ENCODE measurements around the gene RIMOC1.

RIMOC1 gene

DNA sequence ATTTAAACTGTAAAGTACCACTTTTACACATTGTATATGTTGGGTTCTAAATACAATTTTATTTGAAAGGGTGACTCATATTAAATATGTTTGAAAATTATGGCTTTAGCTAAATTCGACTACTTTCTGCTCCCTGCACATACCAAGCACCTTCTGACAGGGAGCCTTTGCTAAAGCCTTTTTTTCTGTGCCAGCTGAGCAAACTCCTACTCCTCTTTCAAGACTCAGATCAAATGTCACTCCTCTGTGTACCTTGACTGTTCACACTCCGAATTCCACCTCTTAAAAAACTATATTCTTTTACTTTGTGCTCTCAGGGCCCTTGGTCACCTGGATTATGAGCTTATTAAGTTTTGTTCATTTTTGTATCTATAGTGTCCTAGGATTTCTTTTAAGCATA is 27.5 kb upstream of the RIMOC1 start:
- H3K4me3 Mint-ChIP-seq = no peak overlapping the region
- CTCF ChIA-PET = interaction anchor here (1.0 to 1.5 kb wide), 3 partner anchors 9 to 181 kb away, joined by 3 read pairs; no protein-coding TSS in a partner anchor
- peaks cover 12% of the 10 kb centered on the region for H3K4me1 Mint-ChIP-seq

DNA sequence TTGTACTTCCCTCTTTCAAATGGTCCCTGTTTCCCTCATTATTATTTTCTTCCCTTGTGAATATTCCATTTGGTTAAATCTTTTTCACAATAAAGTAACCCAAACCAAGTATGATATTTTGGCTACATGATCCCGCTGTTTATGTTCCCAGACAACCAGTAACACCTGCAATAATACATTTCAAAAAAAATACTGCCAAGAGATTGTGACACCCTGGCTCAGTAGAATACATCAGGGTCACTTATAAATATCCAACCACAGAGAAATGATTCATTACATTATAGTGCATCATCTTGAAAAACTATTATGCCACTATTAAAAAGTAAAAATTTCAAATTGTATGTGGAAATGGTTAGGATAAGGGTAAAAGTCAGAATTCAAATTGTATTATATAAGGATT is 26.7 kb upstream of the RIMOC1 start:
- CTCF ChIA-PET = no interaction called here
- Mint-ChIP-seq H3K4me1 (peaks cover 12% of the 10 kb centered on the region), H3K27me3 (no peaks in the 10 kb centered on the region)

More for the DNA sequence above, 27.5 kb upstream of the RIMOC1 start:
- Mint-ChIP-seq H3K27ac (no peak overlapping the region), H3K27me3 (no peaks in the 10 kb centered on the region), H3K36me3 (no peaks in the 10 kb centered on the region), H3K9me3 (no peaks in the 10 kb centered on the region)
- DNase-seq = no peak

DNA sequence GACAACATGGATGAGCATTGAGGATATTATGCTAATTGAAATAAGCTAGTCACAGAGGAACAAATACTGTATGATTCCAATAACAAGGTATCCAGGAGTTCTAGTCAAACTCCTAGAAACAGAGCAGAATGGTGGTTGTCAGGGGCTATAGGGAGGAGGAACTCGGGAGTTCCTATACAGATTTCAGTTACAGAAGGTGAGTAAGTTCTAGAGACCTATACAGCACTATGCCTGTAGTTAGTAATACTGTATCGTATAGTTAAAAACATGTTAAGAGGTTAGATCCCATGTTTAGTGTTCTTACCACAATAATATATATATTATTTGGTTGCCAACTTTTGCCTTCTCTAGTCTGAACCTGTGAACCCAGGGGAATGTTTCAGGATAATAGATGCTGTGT is 26.0 kb upstream of the RIMOC1 start:
- Mint-ChIP-seq H3K27ac (no peak overlapping the region), H3K36me3 (no peaks in the 10 kb centered on the region), H3K27me3 (no peaks in the 10 kb centered on the region), H3K4me3 (no peak overlapping the region), H3K4me1 (peaks cover 12% of the 10 kb centered on the region), H3K9me3 (no peaks in the 10 kb centered on the region)
- DNase-seq = no peak
- CTCF ChIA-PET = no interaction called here

More for the DNA sequence above, 26.7 kb upstream of the RIMOC1 start:
- no peak overlapping the region for H3K27ac Mint-ChIP-seq
- H3K4me3 Mint-ChIP-seq = no peak overlapping the region
- DNase-seq = no peak
- no peaks in the 10 kb centered on the region for H3K9me3 Mint-ChIP-seq
- H3K36me3 Mint-ChIP-seq = no peaks in the 10 kb centered on the region

DNA sequence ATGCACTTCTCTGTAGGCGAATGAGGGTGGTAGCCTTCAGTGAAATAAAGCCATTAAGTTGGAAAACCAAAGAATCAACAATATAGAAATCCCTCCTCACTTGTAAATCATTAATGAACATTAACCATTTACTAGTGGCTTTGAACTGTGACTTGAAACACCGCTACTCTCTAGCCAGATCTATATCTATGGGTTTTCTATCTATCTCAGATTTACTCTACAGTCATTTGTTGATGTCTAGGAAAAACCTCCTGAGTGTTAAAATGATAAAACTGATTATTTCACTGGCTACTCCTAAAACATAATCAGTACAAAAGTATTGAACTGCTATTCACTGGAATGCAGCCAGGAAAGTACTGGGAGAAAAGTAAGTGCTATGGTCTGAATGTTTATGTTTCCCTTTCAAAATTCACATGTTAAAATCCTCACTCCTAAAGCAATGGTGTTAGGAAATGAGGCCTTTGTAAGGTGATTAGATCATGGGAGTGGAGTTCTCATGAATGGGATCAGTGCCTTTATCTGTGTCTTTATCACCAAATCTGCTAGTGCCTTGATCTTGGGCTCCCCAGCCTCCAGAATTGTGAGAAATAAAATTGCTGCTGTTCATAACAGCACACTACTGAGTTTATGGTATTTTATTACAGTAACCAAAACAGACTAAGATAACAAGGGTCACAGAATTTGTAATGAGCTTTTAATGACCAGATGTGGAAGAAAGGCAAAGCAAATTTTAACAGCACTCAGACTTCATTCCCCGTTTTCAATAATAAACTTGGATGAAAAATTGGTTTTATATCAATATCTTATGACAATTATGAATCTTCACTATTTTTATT is 25.3 kb upstream of the RIMOC1 start:
- Mint-ChIP-seq H3K27me3 (no peaks in the 10 kb centered on the region), H3K9me3 (no peaks in the 10 kb centered on the region), H3K4me1 (peaks cover 12% of the 10 kb centered on the region), H3K4me3 (no peak overlapping the region), H3K27ac (no peak overlapping the region), H3K36me3 (no peaks in the 10 kb centered on the region)
- DNase-seq = no peak
- CTCF ChIA-PET = no interaction called here

DNA sequence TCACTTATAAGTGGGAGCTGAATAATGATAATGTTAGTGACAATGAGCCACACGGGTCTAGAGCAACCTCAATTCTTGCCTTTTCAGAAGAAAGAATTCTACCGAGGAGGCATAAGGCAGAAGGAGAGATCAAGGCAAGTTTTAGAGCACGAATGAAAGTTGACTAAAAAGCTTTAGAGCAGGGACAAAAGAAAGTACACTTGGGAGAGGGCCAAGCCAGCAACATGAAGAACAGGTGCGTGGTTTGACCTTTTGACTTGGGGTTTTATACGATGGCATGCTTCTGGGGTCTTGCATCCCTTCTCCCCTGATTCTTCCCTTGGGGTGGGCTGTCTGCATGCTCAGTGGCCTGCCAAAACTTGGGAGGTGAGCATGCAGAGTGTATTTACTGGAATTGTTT is 21.4 kb upstream of the RIMOC1 start:
- H3K27me3 Mint-ChIP-seq = peaks cover 4% of the 10 kb centered on the region
- DNase-seq = no peak
- no peaks in the 10 kb centered on the region for H3K9me3 Mint-ChIP-seq
- no peak overlapping the region for H3K4me3 Mint-ChIP-seq
- CTCF ChIA-PET = interaction anchor here (0.6 kb wide), 1 partner anchor 11 kb away, joined by 3 read pairs; no protein-coding TSS in a partner anchor
- no peak overlapping the region for H3K27ac Mint-ChIP-seq
- no peaks in the 10 kb centered on the region for H3K4me1 Mint-ChIP-seq
- no peaks in the 10 kb centered on the region for H3K36me3 Mint-ChIP-seq

DNA sequence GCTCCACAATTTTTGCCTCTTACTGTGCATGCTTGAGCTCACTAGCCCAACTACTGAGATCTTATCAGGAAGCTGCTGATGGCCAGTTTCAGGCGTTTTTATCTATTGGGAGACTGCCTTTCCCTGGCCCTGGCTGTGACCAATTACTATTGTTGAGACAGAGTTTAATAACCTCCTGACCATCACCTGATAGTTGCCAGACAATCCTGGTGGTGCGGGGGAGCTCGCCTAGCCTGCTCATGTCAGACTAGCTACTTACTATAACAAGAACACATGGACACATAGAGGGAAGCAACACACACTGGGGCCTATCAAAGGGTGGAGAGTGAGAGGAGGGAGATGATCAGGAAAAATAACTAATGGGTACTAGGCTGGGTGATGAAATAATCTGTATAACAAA is 20.9 kb upstream of the RIMOC1 start:
- CTCF ChIA-PET = interaction anchor here (0.6 kb wide), 1 partner anchor 11 kb away, joined by 3 read pairs; no protein-coding TSS in a partner anchor
- DNase-seq = no peak
- Mint-ChIP-seq H3K9me3 (no peaks in the 10 kb centered on the region), H3K27me3 (peaks cover 9% of the 10 kb centered on the region), H3K36me3 (no peaks in the 10 kb centered on the region), H3K27ac (no peak overlapping the region), H3K4me1 (no peaks in the 10 kb centered on the region), H3K4me3 (no peak overlapping the region)

DNA sequence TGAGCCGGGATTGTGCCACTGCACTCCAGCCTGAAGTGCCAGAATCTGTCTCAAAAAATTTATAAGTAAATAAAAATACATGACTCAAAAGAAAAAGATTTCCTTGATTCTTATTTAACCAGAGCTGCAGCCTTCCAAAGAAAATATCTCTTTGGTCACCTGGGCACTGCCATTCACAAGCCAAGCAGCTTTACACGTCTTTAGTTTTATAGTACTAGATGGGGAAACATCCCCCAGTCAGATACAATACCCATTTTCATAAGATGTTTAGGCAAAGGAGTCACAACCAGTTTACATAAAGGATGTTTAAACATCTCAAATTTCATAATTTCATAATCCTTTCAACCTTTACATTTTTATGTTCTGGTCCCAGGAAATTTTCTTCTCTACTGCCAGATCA is 20.2 kb upstream of the RIMOC1 start:
- DNase-seq = no peak
- Mint-ChIP-seq H3K27me3 (peaks cover 13% of the 10 kb centered on the region), H3K4me1 (no peaks in the 10 kb centered on the region), H3K9me3 (no peaks in the 10 kb centered on the region), H3K27ac (no peak overlapping the region), H3K36me3 (no peaks in the 10 kb centered on the region), H3K4me3 (no peak overlapping the region)
- CTCF ChIA-PET = no interaction called here

DNA sequence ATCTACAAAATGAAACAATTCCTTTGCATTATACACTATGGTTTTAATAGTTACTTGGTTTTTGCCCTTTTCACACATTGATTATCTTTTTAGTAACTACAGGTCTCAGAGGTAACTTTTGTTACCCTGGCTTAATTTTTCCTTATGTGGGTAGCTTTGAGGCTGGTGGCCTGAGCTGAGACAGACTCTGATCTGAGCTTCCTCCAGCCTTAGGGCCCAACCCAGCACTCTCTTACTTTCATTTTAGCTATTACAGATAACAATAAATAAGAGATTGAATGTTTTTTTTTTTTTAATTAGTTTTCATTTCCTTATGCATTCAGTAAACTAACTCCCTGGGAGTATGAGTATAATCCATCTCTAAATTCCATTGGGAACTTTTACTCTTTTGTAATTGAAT is 18.9 kb upstream of the RIMOC1 start:
- H3K27me3 Mint-ChIP-seq = peaks cover 13% of the 10 kb centered on the region
- H3K4me3 Mint-ChIP-seq = no peak overlapping the region
- CTCF ChIA-PET = interaction anchor here (0.9 to 1.6 kb wide), 2 partner anchors 9 to 172 kb away, joined by 3 read pairs; no protein-coding TSS in a partner anchor

DNA sequence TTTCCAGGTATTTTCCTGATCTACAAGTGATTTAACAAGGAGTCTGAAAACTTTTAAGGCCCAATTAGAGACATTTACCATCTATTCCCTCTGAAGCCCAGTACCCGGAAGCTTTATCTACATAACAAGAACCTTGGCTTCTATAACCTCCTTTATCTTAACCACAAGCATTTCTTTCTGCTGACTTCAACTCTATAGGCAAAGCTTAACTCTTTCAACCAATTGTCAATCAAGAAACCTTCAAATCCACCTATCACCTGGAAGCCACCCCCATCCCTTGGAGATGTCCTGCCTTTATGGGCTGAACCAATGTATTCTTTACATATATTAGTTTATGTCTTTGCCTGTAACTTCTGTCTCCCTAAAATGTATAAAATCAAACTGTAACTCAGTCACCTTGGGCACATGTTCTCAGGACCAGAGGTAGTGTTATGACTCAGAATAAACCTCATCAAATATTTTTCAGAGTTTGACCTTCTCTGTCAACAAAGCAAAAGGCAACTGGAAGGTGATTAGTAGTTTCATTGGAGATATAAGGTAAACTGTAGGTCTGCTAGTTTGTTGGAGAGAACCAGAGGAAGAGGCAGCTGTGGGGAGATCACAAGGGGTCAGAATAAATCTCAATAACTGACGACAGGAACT is 13.0 kb upstream of the RIMOC1 start:
- DNase-seq = no peak
- Mint-ChIP-seq H3K27me3 (peaks cover 29% of the 10 kb centered on the region), H3K4me3 (no peak overlapping the region), H3K36me3 (peaks cover 1% of the 10 kb centered on the region), H3K4me1 (peaks cover 23% of the 10 kb centered on the region), H3K27ac (no peak overlapping the region), H3K9me3 (no peaks in the 10 kb centered on the region)
- CTCF ChIA-PET = no interaction called here

More for the DNA sequence above, 18.9 kb upstream of the RIMOC1 start:
- no peak overlapping the region for H3K27ac Mint-ChIP-seq
- no peak for DNase-seq
- H3K36me3 Mint-ChIP-seq = no peaks in the 10 kb centered on the region
- H3K9me3 Mint-ChIP-seq = no peaks in the 10 kb centered on the region
- no peaks in the 10 kb centered on the region for H3K4me1 Mint-ChIP-seq

DNA sequence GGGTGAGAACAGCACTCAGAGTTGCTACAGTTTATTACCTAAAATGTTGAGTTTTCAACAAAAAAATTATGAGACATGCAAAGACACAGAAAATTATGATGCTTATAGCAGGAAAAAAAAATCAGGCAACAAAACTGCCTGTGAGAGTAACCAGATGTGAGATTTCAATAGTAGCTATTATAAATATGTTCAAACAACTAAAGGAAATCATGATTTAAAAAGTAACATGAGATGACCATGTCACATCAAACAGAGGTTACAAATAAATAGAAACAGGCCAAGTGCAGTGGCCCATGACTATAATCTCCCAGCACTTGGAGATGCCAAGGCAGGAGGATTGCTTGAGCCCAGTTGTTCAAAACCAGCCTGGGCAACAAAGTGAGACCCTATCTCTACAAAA is 12.1 kb upstream of the RIMOC1 start:
- H3K36me3 Mint-ChIP-seq = peaks cover 1% of the 10 kb centered on the region
- CTCF ChIA-PET = no interaction called here
- H3K4me1 Mint-ChIP-seq = peaks cover 23% of the 10 kb centered on the region
- no peak overlapping the region for H3K4me3 Mint-ChIP-seq
- H3K27me3 Mint-ChIP-seq = peaks cover 38% of the 10 kb centered on the region
- H3K27ac Mint-ChIP-seq = no peak overlapping the region
- no peak for DNase-seq
- H3K9me3 Mint-ChIP-seq = no peaks in the 10 kb centered on the region

DNA sequence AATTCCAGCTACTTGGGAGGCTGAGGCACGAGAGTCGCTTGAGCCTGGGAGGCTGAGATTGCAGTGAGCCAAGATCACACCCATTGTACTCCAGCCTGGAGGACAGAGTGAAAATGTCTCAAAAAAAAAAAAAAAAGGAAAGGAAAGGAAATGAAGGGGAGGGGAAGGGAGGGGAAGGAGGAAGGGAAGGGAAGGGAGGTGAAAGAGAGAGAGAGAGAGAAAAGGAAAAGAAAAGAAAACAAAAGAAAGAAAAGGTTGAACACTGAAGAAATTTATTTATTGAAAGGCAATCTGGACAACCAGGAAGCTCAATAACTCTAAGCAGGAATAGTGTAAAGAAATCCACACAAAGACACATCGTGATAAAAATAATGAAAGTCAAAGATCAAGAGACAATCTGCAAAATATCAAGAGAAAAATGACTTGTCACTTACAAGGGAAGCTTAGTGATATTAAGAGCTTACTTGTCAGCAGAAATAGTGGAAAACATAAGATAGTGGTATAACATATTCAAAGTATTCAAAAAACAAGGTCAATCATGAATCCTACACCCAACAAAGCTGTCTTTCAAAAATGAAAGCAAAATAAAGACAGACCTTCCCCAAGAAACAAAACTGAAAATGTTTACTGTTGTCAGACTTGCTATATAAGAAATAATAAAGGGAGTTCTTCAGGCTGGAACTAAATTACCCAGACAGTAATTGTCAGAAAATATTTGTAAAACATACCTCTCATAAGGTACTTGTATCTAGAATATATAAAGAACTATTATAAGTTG is 10.9 kb upstream of the RIMOC1 start:
- peaks cover 35% of the 10 kb centered on the region for H3K27me3 Mint-ChIP-seq
- H3K4me1 Mint-ChIP-seq = peaks cover 23% of the 10 kb centered on the region
- CTCF ChIA-PET = interaction anchor here (1.3 kb wide), 1 partner anchor 11 kb away, joined by 3 read pairs; the partner anchor contains the start of gene RIMOC1
- peaks cover 1% of the 10 kb centered on the region for H3K36me3 Mint-ChIP-seq
- H3K27ac Mint-ChIP-seq = no peak overlapping the region
- no peaks in the 10 kb centered on the region for H3K9me3 Mint-ChIP-seq
- DNase-seq = no peak
- H3K4me3 Mint-ChIP-seq = no peak overlapping the region

DNA sequence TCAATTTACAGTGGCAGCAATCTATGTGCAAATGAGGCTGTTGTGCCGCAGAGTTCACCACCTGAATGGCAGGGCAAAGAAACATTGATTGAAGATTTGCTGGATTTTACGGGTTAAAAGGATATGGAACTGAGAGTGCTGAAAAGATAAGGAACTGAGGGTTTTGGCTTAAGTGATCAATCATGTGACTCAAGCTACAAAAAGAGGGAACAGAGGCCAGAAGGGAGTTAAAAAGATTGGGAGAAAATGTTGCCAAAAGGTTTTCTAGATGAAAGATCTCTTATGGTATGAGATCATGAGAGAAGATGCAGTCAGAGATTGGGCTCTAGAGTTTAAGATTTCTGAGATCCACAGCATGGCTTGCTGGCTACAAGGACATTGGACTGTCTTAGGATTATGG is 7.9 kb upstream of the RIMOC1 start:
- Mint-ChIP-seq H3K9me3 (no peaks in the 10 kb centered on the region), H3K4me3 (no peak overlapping the region), H3K4me1 (peaks cover 19% of the 10 kb centered on the region), H3K27me3 (peaks cover 37% of the 10 kb centered on the region), H3K36me3 (peaks cover 1% of the 10 kb centered on the region), H3K27ac (no peak overlapping the region)
- CTCF ChIA-PET = no interaction called here
- DNase-seq = no peak

DNA sequence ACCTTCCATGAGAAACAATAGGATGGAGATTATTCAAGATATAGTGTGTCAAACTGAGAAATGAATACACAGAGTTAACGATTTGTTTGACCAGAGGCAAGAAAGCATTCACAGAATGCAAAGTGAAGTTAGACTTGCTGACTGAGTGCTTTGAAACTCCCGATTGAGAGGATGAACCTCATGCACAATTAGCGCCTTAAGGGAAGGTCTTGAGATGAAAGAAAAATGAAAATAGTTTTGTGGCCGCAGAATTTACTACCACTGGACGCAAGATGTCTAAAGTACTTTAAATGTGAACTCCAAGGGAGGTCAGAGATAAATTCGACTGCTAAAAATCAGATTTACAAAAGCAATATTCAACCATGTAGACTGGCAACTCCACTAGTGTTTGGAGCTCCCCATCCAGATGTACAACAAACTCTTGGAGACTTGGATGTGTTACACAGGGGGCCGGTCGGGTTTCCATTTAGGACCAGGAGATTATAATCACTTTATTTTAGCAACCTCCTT is 707 bp upstream of the RIMOC1 start:
- H3K27ac Mint-ChIP-seq = peak overlapping the region; percentile 97
- DNase-seq = no peak
- H3K9me3 Mint-ChIP-seq = no peaks in the 10 kb centered on the region
- peaks cover 16% of the 10 kb centered on the region for H3K27me3 Mint-ChIP-seq
- H3K4me3 Mint-ChIP-seq = peak overlapping the region; percentile 96
- peaks cover 16% of the 10 kb centered on the region for H3K36me3 Mint-ChIP-seq
- CTCF ChIA-PET = interaction anchor here (1.0 kb wide), 1 partner anchor 9 kb away, joined by 3 read pairs; no protein-coding TSS in a partner anchor
- peaks cover 41% of the 10 kb centered on the region for H3K4me1 Mint-ChIP-seq

DNA sequence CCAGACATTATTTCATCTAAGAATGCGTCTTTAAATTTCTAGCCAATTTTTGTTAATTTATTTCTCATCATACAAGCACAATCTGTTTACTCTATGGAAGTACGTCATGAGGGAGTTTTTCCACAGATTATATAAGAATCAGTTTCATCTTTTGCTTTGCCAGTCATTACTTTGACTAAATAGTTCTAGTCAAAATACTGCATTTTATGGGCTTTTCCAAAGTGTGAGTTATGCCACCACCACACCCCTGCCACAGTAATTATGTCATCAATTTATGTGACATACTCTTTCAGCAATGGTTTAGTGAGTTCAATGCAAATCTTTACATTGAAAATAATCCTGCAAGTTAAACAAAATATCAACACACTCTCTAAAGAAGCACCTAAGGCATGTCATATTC is 2.0 kb downstream of the RIMOC1 start:
- Mint-ChIP-seq H3K9me3 (no peaks in the 10 kb centered on the region), H3K4me1 (peaks cover 41% of the 10 kb centered on the region), H3K27ac (no peak overlapping the region), H3K27me3 (peaks cover 8% of the 10 kb centered on the region), H3K36me3 (peaks cover 31% of the 10 kb centered on the region), H3K4me3 (no peak overlapping the region)
- CTCF ChIA-PET = no interaction called here
- no peak for DNase-seq

Data from activated naive CD4-positive, alpha-beta T cell treated with anti-CD3 and anti-CD28 coated beads, Interleukin-2, amount 10 ng/mL, durations not matched to agents 7 days and 5 days (primary cell).